ENCODE data around the gene SLC9A9. TPM values are rescaled to one million over a fixed set of nuclear protein-coding genes. Genes with fewer than 3 reads are reported as not detected.

Gene SLC9A9
- total RNA-seq, 3 donors from 2014 or later: 6.2 to 17.3 (median 7.8) TPM

GRCh38 chr3:143562789-143563188, 285.5 kb downstream of the SLC9A9 start:
- Histone ChIP-seq H3K4me3 (no peak overlapping the region), H3K27me3 (no peaks in the 10 kb centered on the region), H3K4me1 (no peaks in the 10 kb centered on the region), H3K9me3 (peaks cover 6 to 7% of the 10 kb centered on the region in 2 donors), H3K27ac (no peak overlapping the region), H3K36me3 (no peaks in the 10 kb centered on the region)
- intact Hi-C loops (cut with DNase I; ENCODE audit: low total_unique reads): no loop called here
- TF ChIP-seq POLR2AphosphoS5 (IDR thresholded peaks at IDR 0.05) (no peak), POLR2A (IDR thresholded peaks at IDR 0.05) (no peak), CTCF (IDR thresholded peaks at IDR 0.05) (no peak)
- no peak for DNase-seq (ENCODE audit: low spot score in 2 of 2)

GRCh38 chr3:143559296-143559695, 289.0 kb downstream of the SLC9A9 start:
- Histone ChIP-seq H3K4me3 (no peak overlapping the region), H3K36me3 (no peaks in the 10 kb centered on the region), H3K4me1 (no peaks in the 10 kb centered on the region), H3K27ac (no peak overlapping the region), H3K27me3 (no peaks in the 10 kb centered on the region), H3K9me3 (peaks cover 8 to 9% of the 10 kb centered on the region in 2 donors)
- intact Hi-C loops (cut with DNase I; ENCODE audit: low total_unique reads): no loop called here
- DNase-seq (ENCODE audit: low spot score in 2 of 2): no peak
- TF ChIP-seq POLR2AphosphoS5 (IDR thresholded peaks at IDR 0.05) (no peak), POLR2A (IDR thresholded peaks at IDR 0.05) (no peak)

GRCh38 chr3:143552851-143553250, 295.4 kb downstream of the SLC9A9 start:
- Histone ChIP-seq H3K36me3 (no peaks in the 10 kb centered on the region), H3K27ac (no peak overlapping the region), H3K9me3 (peaks cover 2% of the 10 kb centered on the region in 2 donors), H3K4me3 (no peak overlapping the region), H3K27me3 (no peaks in the 10 kb centered on the region), H3K4me1 (no peaks in the 10 kb centered on the region)
- no peak for DNase-seq (ENCODE audit: low spot score in 2 of 2)
- no peak for TF ChIP-seq POLR2AphosphoS5 (IDR thresholded peaks at IDR 0.05)
- TF ChIP-seq CTCF (IDR thresholded peaks at IDR 0.05): no peak
- no peak for TF ChIP-seq POLR2A (IDR thresholded peaks at IDR 0.05)
- intact Hi-C loops (cut with DNase I; ENCODE audit: low total_unique reads): no loop called here

DNA sequence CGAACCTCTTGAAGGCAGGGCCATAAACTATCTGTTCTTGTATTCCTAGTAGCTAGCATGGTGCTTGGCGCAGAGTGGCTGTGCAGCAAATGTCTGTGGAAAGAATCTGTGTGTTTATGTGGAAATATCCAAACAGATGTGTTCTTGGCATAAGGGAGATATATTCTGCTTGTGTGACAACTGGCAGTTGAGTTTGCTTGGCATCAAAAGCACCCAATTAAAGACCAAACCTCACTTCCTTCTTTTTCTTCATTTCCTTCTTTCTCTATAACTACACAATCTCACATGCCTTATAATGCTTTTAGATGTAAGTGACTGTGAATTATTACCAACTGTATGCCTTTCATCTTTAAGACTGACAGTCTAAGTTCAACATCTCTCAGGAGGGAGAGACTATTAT, 296.5 kb downstream of the SLC9A9 start:
- no peaks in the 10 kb centered on the region for H3K27me3 ChIP-seq
- H3K4me3 ChIP-seq: no peak overlapping the region
- DNase-seq (ENCODE audit: low spot score in 2 of 2): no peak
- intact Hi-C loops (cut with DNase I; ENCODE audit: low total_unique reads): no loop called here
- H3K27ac ChIP-seq: no peak overlapping the region
- no peaks in the 10 kb centered on the region for H3K4me1 ChIP-seq
- no peaks in the 10 kb centered on the region for H3K36me3 ChIP-seq
- TF ChIP-seq POLR2A (IDR thresholded peaks at IDR 0.05) (no peak), POLR2AphosphoS5 (IDR thresholded peaks at IDR 0.05) (no peak), CTCF (IDR thresholded peaks at IDR 0.05) (no peak)
- no peaks in the 10 kb centered on the region for H3K9me3 ChIP-seq

DNA sequence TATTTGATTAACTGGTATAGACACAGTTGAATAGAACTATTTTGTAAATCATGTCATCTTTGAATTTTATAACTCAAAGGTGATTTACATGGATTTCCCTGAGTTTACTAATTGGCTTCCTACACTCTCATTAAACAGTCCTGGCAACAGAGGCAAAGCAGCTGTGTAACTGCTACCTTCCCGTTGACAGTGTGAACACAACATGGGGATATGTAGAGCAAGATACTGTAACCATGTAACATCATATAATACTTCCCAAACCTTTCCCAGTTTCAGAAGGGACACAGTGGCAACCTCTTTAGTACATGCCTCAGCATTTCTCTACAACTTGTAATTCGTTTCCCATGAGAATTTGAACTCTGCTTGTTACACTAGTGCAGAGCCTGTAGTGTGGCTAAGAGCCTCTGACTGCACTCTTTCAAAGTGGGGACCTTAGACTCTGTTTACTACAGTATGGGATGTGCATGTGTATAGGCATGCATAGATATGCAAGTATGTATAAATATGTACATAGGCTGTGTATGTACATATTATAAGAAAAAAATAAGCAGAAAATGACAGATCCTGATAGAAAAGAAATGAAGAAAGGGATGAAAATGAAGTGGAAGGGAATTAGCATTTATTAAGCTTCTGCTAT, 299.3 kb downstream of the SLC9A9 start:
- H3K9me3 ChIP-seq: no peaks in the 10 kb centered on the region
- no peak for DNase-seq (ENCODE audit: low spot score in 2 of 2)
- no peak for TF ChIP-seq POLR2A (IDR thresholded peaks at IDR 0.05)
- TF ChIP-seq CTCF (IDR thresholded peaks at IDR 0.05): no peak
- TF ChIP-seq POLR2AphosphoS5 (IDR thresholded peaks at IDR 0.05): no peak
- no peak overlapping the region for H3K27ac ChIP-seq
- H3K27me3 ChIP-seq: no peaks in the 10 kb centered on the region
- intact Hi-C loops (cut with DNase I; ENCODE audit: low total_unique reads): no loop called here
- H3K4me3 ChIP-seq: no peak overlapping the region
- H3K4me1 ChIP-seq: no peaks in the 10 kb centered on the region
- no peaks in the 10 kb centered on the region for H3K36me3 ChIP-seq

Measured in breast epithelium (tissue), 4 donors.